Inferior parietal cortex (tissue), 1 donor: Measurements from ENCODE around the gene CRHR2.

Source experiments
- DNase-seq: peaks from one replicate; pipeline ENCODE4 v3.0.0-alpha.2; 2016; ENCODE audit errors: extremely low spot score

The CRHR2 gene

DNA sequence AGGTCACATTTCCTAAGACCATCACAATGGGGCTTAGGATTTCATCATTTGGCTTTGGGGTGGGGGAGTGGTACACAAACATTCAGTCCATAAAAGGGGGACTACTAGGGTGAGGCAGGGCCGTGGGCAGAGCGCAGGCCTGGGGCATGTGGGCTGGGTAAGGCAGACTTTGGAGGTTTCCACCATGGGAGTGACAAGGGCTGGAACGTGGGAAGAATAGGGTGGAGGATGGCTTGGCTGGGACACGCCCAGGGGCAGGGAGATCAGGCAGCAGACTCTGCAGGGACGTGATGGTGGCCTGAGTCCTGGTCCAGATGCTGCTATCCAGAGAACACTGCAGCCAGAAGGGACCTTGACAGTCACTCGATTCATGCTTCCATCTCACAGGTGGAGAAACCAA, 24.7 kb upstream of the CRHR2 start:
- DNase-seq = no peak

DNA sequence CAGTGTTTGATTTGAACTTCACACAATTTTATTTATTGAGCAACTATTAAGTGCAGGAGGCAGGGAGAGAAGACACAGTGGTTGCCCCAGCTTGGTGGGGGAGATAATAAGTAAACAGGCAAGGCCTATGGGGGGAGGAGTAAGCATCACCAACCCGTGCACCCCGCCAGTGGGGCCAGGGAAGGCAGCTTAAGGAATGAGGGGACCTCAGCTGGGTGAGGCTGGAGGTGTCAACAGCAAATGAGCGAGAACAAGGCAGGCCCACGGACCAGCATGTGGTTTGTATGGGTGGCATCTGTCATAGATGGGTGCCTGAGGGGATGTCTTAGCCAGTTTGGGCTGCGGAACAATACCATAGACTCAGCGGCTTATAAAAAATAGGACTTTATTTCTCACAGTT, 24.1 kb upstream of the CRHR2 start:
- no peak for DNase-seq

- DNase-seq = no peak
These were observed 23.3 kb upstream of the CRHR2 start for GRCh38 chr7:30705596-30705995.

GRCh38 chr7:30705008-30705407, 22.8 kb upstream of the CRHR2 start:
- no peak for DNase-seq

GRCh38 chr7:30703756-30704155, 21.5 kb upstream of the CRHR2 start:
- no peak for DNase-seq

DNA sequence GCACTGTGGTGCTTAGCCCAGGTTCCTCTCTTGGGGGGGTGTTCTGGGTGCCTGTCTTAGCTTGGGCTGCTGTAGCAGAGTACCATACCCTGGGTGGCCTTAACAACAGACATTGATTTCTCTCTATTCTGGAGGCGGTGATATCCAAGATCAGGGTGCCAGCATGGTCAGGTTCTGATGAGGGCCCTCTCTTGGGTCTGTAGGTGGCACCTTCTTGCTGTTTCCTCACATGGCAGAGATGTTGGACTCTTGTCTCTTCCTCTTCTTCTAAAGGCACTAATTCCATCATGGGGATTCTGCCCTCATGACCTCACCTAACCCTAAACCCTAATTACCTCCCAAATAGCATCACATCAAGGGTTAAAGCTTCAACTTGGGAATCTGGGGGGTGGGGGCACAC, 19.9 kb upstream of the CRHR2 start:
- no peak for DNase-seq

- no peak for DNase-seq
These were observed 18.7 kb upstream of the CRHR2 start for GRCh38 chr7:30700941-30701340.

- no peak for DNase-seq
These were observed 17.6 kb upstream of the CRHR2 start for GRCh38 chr7:30699706-30700495.

DNA sequence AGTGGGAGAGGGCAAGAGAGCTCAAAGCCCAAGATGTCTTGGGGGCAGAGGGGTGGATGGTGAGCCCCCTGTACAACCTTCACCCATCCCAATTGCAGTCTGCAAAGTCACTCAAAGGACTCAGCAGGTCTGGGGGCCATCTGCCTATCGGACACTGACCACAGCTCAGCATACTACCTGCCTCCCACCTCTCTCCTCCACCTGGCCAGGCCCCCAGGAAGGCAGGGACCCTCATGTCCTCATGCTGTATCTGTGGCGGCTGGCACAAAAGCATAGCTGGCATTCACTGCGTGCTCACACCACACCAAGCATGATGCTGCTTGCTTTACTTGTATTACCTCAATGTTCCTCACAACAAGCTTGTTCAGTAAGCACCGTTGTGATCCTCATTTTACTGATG, 16.2 kb upstream of the CRHR2 start:
- DNase-seq = no peak

GRCh38 chr7:30697719-30698460, 15.6 kb upstream of the CRHR2 start:
- DNase-seq = no peak

GRCh38 chr7:30694774-30695721, 12.8 kb upstream of the CRHR2 start:
- no peak for DNase-seq

DNA sequence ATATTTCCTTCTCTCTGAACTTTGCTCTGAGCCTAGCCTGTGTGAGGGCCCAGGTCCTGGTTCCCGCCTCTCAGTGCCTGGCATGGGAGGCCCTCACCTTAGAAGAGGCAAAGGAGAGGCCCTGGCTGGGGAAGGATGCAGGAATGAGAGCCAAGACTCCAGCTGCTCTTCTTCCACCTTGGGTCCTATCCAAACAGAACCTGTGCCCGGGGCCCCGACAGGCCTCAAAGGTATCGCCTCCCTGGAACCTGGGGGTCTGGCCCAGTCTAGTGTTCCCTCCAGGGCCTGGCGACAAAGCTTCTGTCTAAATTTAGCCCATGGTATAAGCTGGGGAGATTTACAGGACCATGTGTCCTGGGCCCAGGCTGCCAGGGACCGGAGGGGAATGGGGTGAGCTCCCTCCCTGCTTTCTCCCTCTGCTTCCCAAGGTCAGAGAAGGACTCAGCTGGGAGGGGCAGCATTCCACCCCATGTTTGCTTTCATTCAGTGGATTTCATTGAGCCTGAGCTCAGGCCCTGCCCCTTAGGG, 12.0 kb upstream of the CRHR2 start:
- DNase-seq = no peak

GRCh38 chr7:30692882-30693281, 10.6 kb upstream of the CRHR2 start:
- no peak for DNase-seq

GRCh38 chr7:30692438-30692837, 10.2 kb upstream of the CRHR2 start:
- no peak for DNase-seq

DNA sequence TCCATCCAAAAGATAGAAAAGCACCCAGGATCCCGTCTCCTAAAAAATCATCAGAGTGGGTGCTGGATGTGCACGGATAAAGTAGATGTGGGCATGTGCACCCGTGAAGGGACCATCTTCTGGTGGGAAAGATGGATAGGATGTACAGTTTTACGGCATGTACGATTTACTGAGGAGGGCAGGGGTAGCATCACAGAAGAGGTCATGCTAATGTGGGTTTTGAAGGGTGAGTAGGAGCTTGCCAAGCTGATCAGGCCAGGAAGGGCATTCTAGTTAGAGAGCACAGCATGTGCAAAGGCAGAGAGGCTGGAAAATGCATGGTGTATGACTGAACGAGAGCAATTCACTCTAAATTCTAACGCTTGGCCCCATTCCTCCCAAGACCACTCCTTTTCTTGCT, 7.8 kb upstream of the CRHR2 start:
- DNase-seq = no peak

- no peak for DNase-seq
These were observed 6.5 kb upstream of the CRHR2 start for GRCh38 chr7:30688718-30689221.

- no peak for DNase-seq
These were observed 5.3 kb upstream of the CRHR2 start for GRCh38 chr7:30687604-30688003.

DNA sequence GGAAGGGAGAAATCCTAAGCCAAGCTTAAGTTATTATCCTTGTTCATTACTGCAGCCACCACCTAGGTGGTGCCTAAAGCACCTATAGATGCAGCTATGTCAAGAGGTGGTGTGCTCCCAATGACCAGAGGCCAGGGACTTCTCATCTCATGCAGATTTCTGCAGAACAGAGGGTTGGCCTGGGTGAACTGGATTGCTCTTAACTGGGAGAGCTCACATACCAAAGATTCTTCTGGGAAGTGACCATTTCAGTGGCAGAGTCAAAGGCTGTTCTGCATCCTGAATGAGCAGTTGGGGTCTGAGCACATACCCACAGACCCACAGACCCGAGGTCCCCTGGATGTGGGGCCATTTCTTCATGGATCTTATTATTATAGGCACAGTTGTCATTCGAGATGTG, 2.1 kb upstream of the CRHR2 start:
- no peak for DNase-seq

- no peak for DNase-seq
These were observed 1.6 kb upstream of the CRHR2 start for GRCh38 chr7:30683816-30684215.

- DNase-seq = no peak
These were observed 1.1 kb upstream of the CRHR2 start for GRCh38 chr7:30683306-30683705.

DNA sequence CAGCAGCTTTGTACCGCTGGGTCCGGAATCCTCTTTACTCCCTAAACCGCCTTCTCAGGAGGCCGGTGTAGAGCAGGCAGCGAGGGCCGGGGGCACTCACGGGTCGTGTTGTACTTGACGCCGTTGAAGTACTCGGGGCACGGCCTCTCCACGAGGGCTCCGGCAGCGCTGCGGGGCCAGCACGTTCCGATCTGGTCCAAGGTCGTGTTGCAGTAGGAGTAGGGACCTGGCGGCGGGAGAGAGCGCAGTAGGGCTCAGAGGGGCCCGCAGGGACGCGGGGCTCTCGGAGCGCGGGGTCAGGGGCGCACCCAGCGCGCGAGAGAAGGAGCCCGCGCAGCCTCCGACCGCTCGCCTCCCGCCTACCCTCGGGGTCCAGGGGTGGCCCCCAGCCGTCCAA, 443 bp downstream of the CRHR2 start:
- no peak for DNase-seq

DNA sequence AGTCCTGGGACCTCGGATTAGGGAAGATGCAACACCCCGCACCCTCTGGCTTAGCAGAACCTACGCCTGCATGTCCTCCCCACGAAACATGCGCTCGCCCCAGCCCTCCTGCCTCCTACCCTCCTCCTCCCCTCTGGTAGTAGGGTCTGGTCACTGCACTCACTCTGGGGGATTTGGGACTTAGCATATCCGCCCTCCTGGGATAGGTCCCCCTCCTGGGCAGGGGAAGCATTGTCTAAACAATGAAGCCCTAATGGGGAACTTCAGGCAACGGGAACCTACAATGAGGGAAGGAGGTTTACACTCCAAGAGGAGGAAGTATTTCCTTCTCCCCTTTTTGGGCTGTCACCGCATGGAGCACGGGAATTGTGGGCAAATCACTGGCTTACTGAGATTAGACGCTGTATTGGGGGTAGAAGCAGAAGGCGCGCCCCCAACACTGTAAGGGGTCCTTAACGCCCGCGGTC, 892 bp downstream of the CRHR2 start:
- DNase-seq = no peak
